ENCODE data around the gene CNIH2. TPM values are rescaled to one million over a fixed set of nuclear protein-coding genes. Genes with fewer than 3 reads are reported as not detected.

The CNIH2 gene
- total and polyA plus RNA-seq, 2 of the 13 experiments (the other 11 are each of a cell fraction or from before 2014, with no cell fraction given), result 0.60 to 0.69 TPM

- no peak for TF ChIP-seq HNF1A (IDR thresholded peaks at IDR 0.05; ENCODE audit: low read depth)
- peak; percentile 37; the same call in 1 of the 2 replicates for TF ChIP-seq HNF1A (CRISPR knock-in tag; IDR thresholded peaks at IDR 0.05; ENCODE audit: borderline replicate concordance)
- no peak for TF ChIP-seq ZNF709 (CRISPR knock-in tag; IDR thresholded peaks at IDR 0.05)
- no peak for TF ChIP-seq ZNF558 (CRISPR knock-in tag; IDR thresholded peaks at IDR 0.05; ENCODE audit: borderline replicate concordance)
- TF ChIP-seq ZSCAN21 (CRISPR knock-in tag; IDR thresholded peaks at IDR 0.05; ENCODE audit: borderline replicate concordance), result peak; percentile 90
- no peak for TF ChIP-seq PTBP1 (IDR thresholded peaks at IDR 0.05; ENCODE audit: low read depth, low read length, poor library complexity, severe bottlenecking)
- no peak for TF ChIP-seq PHF8 (CRISPR knock-in tag; IDR thresholded peaks at IDR 0.05)
- no peak for TF ChIP-seq CERS6 (CRISPR knock-in tag; IDR thresholded peaks at IDR 0.05)
- TF ChIP-seq HDAC6 (IDR thresholded peaks at IDR 0.05; ENCODE audit: low read depth, low read length), result no peak
- TF ChIP-seq ZNF136 (CRISPR knock-in tag; IDR thresholded peaks at IDR 0.05; ENCODE audit: low read depth), result no peak
- TF ChIP-seq ARID5B (CRISPR knock-in tag; IDR thresholded peaks at IDR 0.05), result 0 out of 2 replicates have a peak, but pooled peaks have one; percentile 7
- 0 out of 2 replicates have a peak, but pooled peaks have one; percentile 27 for TF ChIP-seq RCOR2 (CRISPR knock-in tag; IDR thresholded peaks at IDR 0.05)
- TF ChIP-seq ZNF331 (CRISPR knock-in tag; IDR thresholded peaks at IDR 0.05), result peak; percentile 57
- TF ChIP-seq DNMT3B (CRISPR knock-in tag; conservative IDR thresholded peaks at IDR 0.05), result no peak
- TF ChIP-seq TRIM24 (CRISPR knock-in tag; IDR thresholded peaks at IDR 0.05), result no peak
- TF ChIP-seq BCL6 (CRISPR knock-in tag; IDR thresholded peaks at IDR 0.05), result peak; percentile 33; the same call in 1 of the 2 replicates
- TF ChIP-seq ZNF615 (CRISPR knock-in tag; IDR thresholded peaks at IDR 0.05; ENCODE audit: borderline replicate concordance), result no peak
- no peak for TF ChIP-seq ZNF225 (CRISPR knock-in tag; IDR thresholded peaks at IDR 0.05)
- no peak for TF ChIP-seq NFATC3 (CRISPR knock-in tag; IDR thresholded peaks at IDR 0.05)
- peak; percentile 68 for TF ChIP-seq ZFX (CRISPR knock-in tag; IDR thresholded peaks at IDR 0.05; ENCODE audit: low read depth)
- TF ChIP-seq SIX4 (CRISPR knock-in tag; IDR thresholded peaks at IDR 0.05), result no peak
Measured at GRCh38 chr11:66282468-66283455, 4.8 kb downstream of the CNIH2 start (continued).

Data from HepG2 (cell line).